CD4-positive, CD25-positive, alpha-beta regulatory T cell (primary cell): ENCODE results near the gene TBC1D22A. TPM values are rescaled to one million over a fixed set of nuclear protein-coding genes. Genes with fewer than 3 reads are reported as not detected.
"Not testable (repeated sequence)": the region's sequence is repeated elsewhere in the genome, so short reads cannot be mapped to it uniquely, and the experiment has no call there.

Source experiments
- ATAC-seq, 2 donors: fragments of 150-1000 bp; cut with Tn5 transposase; one replicate each; pipeline ENCODE4 v1.10.0; 2021; ENCODE audit warnings: low read depth in 2 of 2, moderate number of reproducible peaks in 2 of 2, moderate library complexity in 1 of 2
- DNase-seq, 3 donors: peaks; one replicate each; pipeline versions ENCODE4 v3.0.0 to v3.0.0-alpha.2; 2012 to 2022; ENCODE audit warnings: mixed read lengths in 1 of 3
- H3K27ac ChIP-seq: one replicate; pipeline ENCODE4 v1.7.0; 2013; ENCODE audit warnings: mild to moderate bottlenecking, low read length; ENCODE audit not compliant: insufficient read depth, poor library complexity, severe bottlenecking
- H3K27me3 ChIP-seq: one replicate; pipeline ENCODE4 v1.7.0; 2013; ENCODE audit warnings: low read length; ENCODE audit not compliant: control insufficient read depth, insufficient read depth
- H3K36me3 ChIP-seq: one replicate; pipeline ENCODE4 v1.7.0; 2013; ENCODE audit warnings: mild to moderate bottlenecking, low read length, moderate library complexity; ENCODE audit not compliant: control insufficient read depth, insufficient read depth
- H3K4me1 ChIP-seq: 2 replicates; pipeline ENCODE4 v1.7.0; 2013; ENCODE audit warnings: mild to moderate bottlenecking, low read length; ENCODE audit not compliant: insufficient read depth, control insufficient read depth, poor library complexity, severe bottlenecking
- H3K4me3 ChIP-seq: one replicate; pipeline ENCODE4 v1.7.0; 2013; ENCODE audit warnings: low read depth, mild to moderate bottlenecking, low read length, moderate library complexity
- H3K9me3 ChIP-seq, 2 experiments: 1 replicate in 1 of 2; 2 replicates in 1 of 2; pipeline ENCODE4 v1.7.0; 2013; ENCODE audit warnings: low read length in 2 of 2, mild to moderate bottlenecking in 1 of 2, moderate library complexity in 1 of 2; ENCODE audit not compliant: control insufficient read depth in 2 of 2
- H3K27ac Mint-ChIP-seq, 3 donors: one replicate each; pipeline ENCODE4 v1.8.0; 2020 to 2022; ENCODE audit warnings: mild to moderate bottlenecking in 3 of 3, mixed read lengths in 3 of 3, moderate library complexity in 2 of 3
- H3K27me3 Mint-ChIP-seq: one replicate; pipeline ENCODE4 v1.8.0; 2022; ENCODE audit warnings: mild to moderate bottlenecking, mixed read lengths
- H3K36me3 Mint-ChIP-seq: one replicate; pipeline ENCODE4 v1.8.0; 2020; ENCODE audit warnings: mixed read lengths
- H3K4me1 Mint-ChIP-seq, 4 donors: one replicate each; pipeline ENCODE4 v1.8.0; 2020 to 2022; ENCODE audit warnings: mixed read lengths in 4 of 4, mild to moderate bottlenecking in 1 of 4
- H3K4me3 Mint-ChIP-seq, 4 donors: one replicate each; pipeline ENCODE4 v1.8.0; 2020 to 2022; ENCODE audit warnings: mild to moderate bottlenecking in 4 of 4, mixed read lengths in 4 of 4, moderate library complexity in 3 of 4
- H3K9me3 Mint-ChIP-seq, 7 donors: one replicate each; pipeline ENCODE4 v1.8.0; 2020 to 2022; ENCODE audit warnings: mixed read lengths in 7 of 7, mild to moderate bottlenecking in 3 of 7, moderate library complexity in 2 of 7
- polyA plus RNA-seq, 4 donors: library from polyadenylated mRNA; unstranded; fragments of 300-500 nt; fragmentation: Illumina TruSeq; gene quantifications; one replicate each; pipeline ENCODE4 v1.2.3, GENCODE V29; 2021
- total RNA-seq: library from RNA; stranded (reverse); gene quantifications from one replicate; pipeline ENCODE4 v1.2.3, GENCODE V29; 2022

The TBC1D22A gene
- total and polyA plus RNA-seq, 5 donors from 2014 or later = 19.8 to 42.5 (median 24.3) TPM

- not testable (repeated sequence) for ATAC-seq, H3K36me3 ChIP-seq, DNase-seq, H3K4me3 Mint-ChIP-seq, H3K4me3 ChIP-seq, H3K9me3 ChIP-seq, H3K4me1 ChIP-seq, H3K27me3 Mint-ChIP-seq, H3K27me3 ChIP-seq, H3K27ac ChIP-seq, H3K9me3 Mint-ChIP-seq
- H3K36me3 Mint-ChIP-seq = peaks cover 12% of the 10 kb centered on the region
- H3K27ac Mint-ChIP-seq = peak overlapping the region in 2 of 3 donors; percentile 78 to 86
- H3K4me1 Mint-ChIP-seq = peaks cover 21 to 72% (median 36%) of the 10 kb centered on the region in 4 donors
Measured at GRCh38 chr22:46782200-46782599, 19.8 kb downstream of the TBC1D22A start.

- ATAC-seq = no peak
- Mint-ChIP-seq H3K27me3 (no peaks in the 10 kb centered on the region), H3K36me3 (peaks cover 17% of the 10 kb centered on the region), H3K4me3 (no peak overlapping the region), H3K27ac (no peak overlapping the region), H3K9me3 (peaks cover 0 to 1% (median 0%) of the 10 kb centered on the region in 7 donors), H3K4me1 (peaks cover 22 to 76% (median 39%) of the 10 kb centered on the region in 4 donors)
- Histone ChIP-seq H3K4me3 (no peak overlapping the region), H3K27me3 (no peaks in the 10 kb centered on the region), H3K9me3 (no peaks in the 10 kb centered on the region), H3K36me3 (peaks cover 3% of the 10 kb centered on the region), H3K4me1 (peaks cover 6% of the 10 kb centered on the region), H3K27ac (no peak overlapping the region)
- no peak for DNase-seq
Measured at GRCh38 chr22:46783721-46784120, 21.3 kb downstream of the TBC1D22A start.

GRCh38 chr22:46788441-46789172, 26.2 kb downstream of the TBC1D22A start:
- Histone ChIP-seq H3K36me3 (peaks cover under 1% of the 10 kb centered on the region), H3K27me3 (no peaks in the 10 kb centered on the region), H3K27ac (peak overlapping the region; percentile 62), H3K9me3 (no peaks in the 10 kb centered on the region), H3K4me3 (peak overlapping the region; percentile 19), H3K4me1 (peaks cover 38% of the 10 kb centered on the region)
- H3K27ac Mint-ChIP-seq = peak overlapping the region; percentile 89 to 91 (median 91)
- peak overlapping the region; percentile 24 to 64 (median 51) for H3K4me3 Mint-ChIP-seq
- peaks cover 4% of the 10 kb centered on the region for H3K27me3 Mint-ChIP-seq
- ATAC-seq (no peak), DNase-seq (peak in 1 of 3 donors; percentile 60)
- H3K4me1 Mint-ChIP-seq = peaks cover 28 to 78% (median 43%) of the 10 kb centered on the region in 4 donors
- peaks cover 13% of the 10 kb centered on the region for H3K36me3 Mint-ChIP-seq
- peaks cover 0 to 1% (median 0%) of the 10 kb centered on the region in 7 donors for H3K9me3 Mint-ChIP-seq

GRCh38 chr22:46789992-46790391, 27.5 kb downstream of the TBC1D22A start:
- DNase-seq = no peak
- H3K4me1 Mint-ChIP-seq = peaks cover 25 to 72% (median 42%) of the 10 kb centered on the region in 4 donors
- peaks cover 0 to 1% (median 0%) of the 10 kb centered on the region in 7 donors for H3K9me3 Mint-ChIP-seq
- no peaks in the 10 kb centered on the region for H3K27me3 ChIP-seq
- H3K4me3 ChIP-seq = no peak overlapping the region
- peaks cover 38% of the 10 kb centered on the region for H3K4me1 ChIP-seq
- H3K36me3 ChIP-seq = peaks cover 14% of the 10 kb centered on the region
- ATAC-seq = no peak
- peak overlapping the region; percentile 90 for H3K27ac ChIP-seq
- no peaks in the 10 kb centered on the region for H3K9me3 ChIP-seq
- H3K27ac Mint-ChIP-seq = peak overlapping the region; percentile 96 to 100 (median 100)
- peak overlapping the region in 1 of 4 donors; percentile 75 for H3K4me3 Mint-ChIP-seq
- peaks cover 13% of the 10 kb centered on the region for H3K36me3 Mint-ChIP-seq
- peaks cover 4% of the 10 kb centered on the region for H3K27me3 Mint-ChIP-seq

- H3K36me3 Mint-ChIP-seq = peaks cover 13% of the 10 kb centered on the region
Measured at GRCh38 chr22:46791201-46791731, 28.8 kb downstream of the TBC1D22A start.

GRCh38 chr22:46792061-46792796, 29.8 kb downstream of the TBC1D22A start:
- Histone ChIP-seq H3K27ac (peak overlapping the region; percentile 90), H3K4me1 (peaks cover 38% of the 10 kb centered on the region)

More at GRCh38 chr22:46791201-46791731, 28.8 kb downstream of the TBC1D22A start:
- Histone ChIP-seq H3K36me3 (peaks cover 27% of the 10 kb centered on the region), H3K4me3 (peak overlapping the region; percentile 57), H3K27me3 (no peaks in the 10 kb centered on the region), H3K4me1 (peaks cover 38% of the 10 kb centered on the region), H3K27ac (peak overlapping the region; percentile 90), H3K9me3 (no peaks in the 10 kb centered on the region)
- Mint-ChIP-seq H3K27me3 (peaks cover 4% of the 10 kb centered on the region), H3K4me1 (peaks cover 25 to 61% (median 43%) of the 10 kb centered on the region in 4 donors), H3K4me3 (peak overlapping the region; percentile 84 to 94 (median 89)), H3K9me3 (peaks cover 0 to 1% (median 0%) of the 10 kb centered on the region in 7 donors), H3K27ac (peak overlapping the region; percentile 99 to 100 (median 100))
- peak; percentile 97 to 98 for ATAC-seq
- peak; percentile 73 to 90 (median 80) for DNase-seq

GRCh38 chr22:46792841-46793261, 30.4 kb downstream of the TBC1D22A start:
- Histone ChIP-seq H3K27me3 (no peaks in the 10 kb centered on the region), H3K4me1 (peaks cover 38% of the 10 kb centered on the region), H3K27ac (peak overlapping the region; percentile 90), H3K36me3 (peaks cover 40% of the 10 kb centered on the region), H3K4me3 (no peak overlapping the region), H3K9me3 (no peaks in the 10 kb centered on the region)
- Mint-ChIP-seq H3K4me3 (no peak overlapping the region), H3K27ac (peak overlapping the region; percentile 85 to 100 (median 86)), H3K9me3 (no peaks in the 10 kb centered on the region), H3K36me3 (peaks cover 9% of the 10 kb centered on the region), H3K27me3 (peaks cover 4% of the 10 kb centered on the region), H3K4me1 (peaks cover 18 to 56% (median 33%) of the 10 kb centered on the region in 4 donors)
- ATAC-seq = no peak
- no peak for DNase-seq

More at GRCh38 chr22:46792061-46792796, 29.8 kb downstream of the TBC1D22A start:
- peaks cover 34% of the 10 kb centered on the region for H3K36me3 ChIP-seq
- no peaks in the 10 kb centered on the region for H3K9me3 ChIP-seq
- H3K27me3 Mint-ChIP-seq = peaks cover 4% of the 10 kb centered on the region
- H3K4me1 Mint-ChIP-seq = peaks cover 21 to 58% (median 39%) of the 10 kb centered on the region in 4 donors
- no peak for DNase-seq
- no peak for ATAC-seq
- no peaks in the 10 kb centered on the region for H3K9me3 Mint-ChIP-seq
- peak overlapping the region in 3 of 4 donors; percentile 84 to 92 (median 86) for H3K4me3 Mint-ChIP-seq
- H3K36me3 Mint-ChIP-seq = peaks cover 12% of the 10 kb centered on the region
- peak overlapping the region; percentile 99 to 100 (median 100) for H3K27ac Mint-ChIP-seq
- no peak overlapping the region for H3K4me3 ChIP-seq
- no peaks in the 10 kb centered on the region for H3K27me3 ChIP-seq
